B cell (primary cell): ENCODE data around the gene TRABD. TPM values are rescaled to one million over a fixed set of nuclear protein-coding genes. Genes with fewer than 3 reads are reported as not detected.
A peak's percentile ranks its signal among the peaks of the same experiment; 100 is the strongest.

Experiments used
- ATAC-seq: fragments of 200-7000 bp; cut with Tn5 transposase; one replicate; pipeline ENCODE4 v1.10.0; 2021; ENCODE audit warnings: low read depth, mild to moderate bottlenecking, moderate number of reproducible peaks, moderate library complexity
- CTCF ChIA-PET: fragments of 350-600 bp; sonication (Branson Sonifier 250); formaldehyde crosslinking; loops from one replicate; lab custom pipeline; 2021; ENCODE audit warnings: antibody characterized with exemption, inconsistent platforms; lab: Charles Lee
- POLR2A ChIA-PET: fragments of 350-600 bp; sonication (Branson Sonifier 250); formaldehyde crosslinking; loops from one replicate; lab custom pipeline; 2021; ENCODE audit warnings: antibody characterized with exemption; lab: Charles Lee
- DNase-seq: peaks from one replicate; pipeline ENCODE4 v3.0.0; 2013
- H2AFZ ChIP-seq: 2 replicates; pipeline ENCODE4 v1.6.1; 2012; ENCODE audit warnings: mild to moderate bottlenecking, low read depth, low read length; ENCODE audit not compliant: insufficient read depth, poor library complexity, severe bottlenecking
- H3K27ac ChIP-seq, 2 donors: 1 replicate in 1 of 2; 2 replicates in 1 of 2; pipeline ENCODE4 v1.5.1; 2012 to 2013; ENCODE audit warnings: low read length in 2 of 2, mild to moderate bottlenecking in 2 of 2, moderate library complexity in 1 of 2
- H3K27me3 ChIP-seq, 4 experiments: fragments of 200-600 bp in 1 of 4; sonication (generic) in 1 of 4; replicated peaks in 1 of 4; 1 replicate in 2 of 4; 2 replicates in 2 of 4; pipeline versions ENCODE4 v1.6.1 to v1.7.0; 2013 to 2016; ENCODE audit warnings: low read length in 3 of 4, mild to moderate bottlenecking in 2 of 4, mixed read lengths in 1 of 4, moderate library complexity in 1 of 4; ENCODE audit not compliant: insufficient read depth in 4 of 4, control insufficient read depth in 3 of 4; ENCODE audit errors: control extremely low read depth in 1 of 4
- H3K36me3 ChIP-seq, 2 experiments: replicated peaks in 1 of 2; 1 replicate in 1 of 2; 2 replicates in 1 of 2; pipeline versions ENCODE4 v1.6.1 to v1.7.1; 2013; ENCODE audit warnings: low read length in 1 of 2; ENCODE audit not compliant: insufficient read depth in 2 of 2, control insufficient read depth in 1 of 2; ENCODE audit errors: control extremely low read depth in 1 of 2, extremely low read depth in 1 of 2
- H3K4me1 ChIP-seq, 2 donors: fragments of 200-600 bp in 1 of 2; sonication (generic) in 1 of 2; 1 replicate in 1 of 2; 2 replicates in 1 of 2; pipeline versions ENCODE4 v1.5.1 to v1.6.1; 2013 to 2017; ENCODE audit warnings: low read length in 2 of 2; ENCODE audit not compliant: control insufficient read depth in 2 of 2, insufficient read depth in 2 of 2
- H3K4me2 ChIP-seq: replicated peaks from 2 replicates; pipeline ENCODE3; 2012; ENCODE audit warnings: mild to moderate bottlenecking, low read depth, low read length; ENCODE audit not compliant: poor library complexity, severe bottlenecking
- H3K4me3 ChIP-seq, 5 experiments: fragments of 200-600 bp in 1 of 5; sonication (generic) in 1 of 5; 1 replicate in 3 of 5; 2 replicates in 2 of 5; pipeline versions ENCODE4 v1.5.1 to v1.7.0; 2011 to 2016; ENCODE audit warnings: low read length in 4 of 5, mild to moderate bottlenecking in 4 of 5, low read depth in 2 of 5, control low read depth in 1 of 5, moderate library complexity in 1 of 5; ENCODE audit not compliant: insufficient read depth in 1 of 5; ENCODE audit errors: control extremely low read depth in 1 of 5, extremely low read depth in 1 of 5
- H3K79me2 ChIP-seq: fragments of 200-600 bp; sonication (generic); one replicate; pipeline ENCODE4 v1.6.0; 2016; ENCODE audit warnings: low read length; ENCODE audit not compliant: control insufficient read depth, insufficient read depth
- H3K9ac ChIP-seq: fragments of 200-600 bp; sonication (generic); 2 replicates; pipeline ENCODE4 v1.6.1; 2017; ENCODE audit warnings: mild to moderate bottlenecking, low read length, moderate library complexity
- H3K9me3 ChIP-seq, 3 donors: one replicate each; pipeline versions ENCODE4 v1.6.1 to v1.7.1; 2013; ENCODE audit warnings: low read length in 2 of 3; ENCODE audit not compliant: control insufficient read depth in 2 of 3, insufficient read depth in 1 of 3; ENCODE audit errors: control extremely low read depth in 1 of 3
- H4K20me1 ChIP-seq: 2 replicates; pipeline ENCODE4 v1.6.0; 2012; ENCODE audit warnings: mild to moderate bottlenecking, low read length; ENCODE audit not compliant: insufficient read depth, control insufficient read depth, poor library complexity, severe bottlenecking
- H3K27ac Mint-ChIP-seq: one replicate; pipeline ENCODE4 v1.8.0; 2021; ENCODE audit warnings: mixed read lengths
- H3K27me3 Mint-ChIP-seq: one replicate; pipeline ENCODE4 v1.8.0; 2021; ENCODE audit warnings: mixed read lengths
- H3K4me1 Mint-ChIP-seq: one replicate; pipeline ENCODE4 v1.8.0; 2021; ENCODE audit warnings: mixed read lengths
- H3K4me3 Mint-ChIP-seq: one replicate; pipeline ENCODE4 v1.8.0; 2021; ENCODE audit warnings: mixed read lengths
- H3K9me3 Mint-ChIP-seq: one replicate; pipeline ENCODE4 v1.8.0; 2022; ENCODE audit warnings: mixed read lengths; ENCODE audit not compliant: insufficient read depth
- CTCF ChIP-seq: fragments of 200-600 bp; IDR thresholded peaks from one replicate; pipeline ENCODE4 v1.8.0; 2022; ENCODE audit warnings: antibody characterized with exemption, mild to moderate bottlenecking
- EZH2 ChIP-seq: IDR thresholded peaks from 2 replicates; pipeline ENCODE4 v1.6.1; 2012; ENCODE audit warnings: borderline replicate concordance, low read depth, mild to moderate bottlenecking, moderate library complexity, low read length; ENCODE audit not compliant: insufficient read depth, poor library complexity, severe bottlenecking
- WGBS: methylation state at CpG from one replicate; pipeline ENCODE4 v1.1.5; 2013; ENCODE audit warnings: missing lambda C conversion rate; ENCODE audit not compliant: insufficient coverage; 5-methylcytosine and 5-hydroxymethylcytosine counted together
- intact Hi-C: fragments of 100-400 bp; cut with micrococcal nuclease; formaldehyde crosslinking; loops from one replicate; pipeline ENCODE4 v1.10.0; 2022
- polyA plus RNA-seq: library from polyadenylated mRNA; depleted of rRNA; stranded (reverse); fragments of >200 nt; gene quantifications from 2 replicates; pipeline ENCODE4 v1.2.3, GENCODE V29; 2012
- total RNA-seq, 2 donors: library from RNA; stranded (reverse); fragments of 120-200 nt in 1 of 2; gene quantifications; 1 replicate in 1 of 2; 2 replicates in 1 of 2; pipeline versions ENCODE4 v1.2.3 to v1.2.4, GENCODE V29; 2013 to 2022

TRABD gene
- total and polyA plus RNA-seq, 2 donors (not counting 1 experiment from before 2014, with no cell fraction given) = 164 to 200 TPM

GRCh38 chr22:50194037-50194805 lies 8.5 kb downstream of the TRABD start:
- Histone ChIP-seq H3K36me3 (peaks cover 0 to 27% of the 10 kb centered on the region in 2 experiments), H3K9me3 (peaks cover 0 to 2% (median 0%) of the 10 kb centered on the region in 3 donors), H3K27me3 (no peaks in the 10 kb centered on the region), H3K4me1 (peaks cover 60 to 71% of the 10 kb centered on the region in 2 donors), H3K4me2 (peak overlapping the region; percentile 98), H3K27ac (no peak overlapping the region), H4K20me1 (peaks cover 7% of the 10 kb centered on the region), H3K79me2 (peaks cover 19% of the 10 kb centered on the region), H3K9ac (no peak overlapping the region), H3K4me3 (no peak overlapping the region), H2AFZ (no peak overlapping the region)
- WGBS = 90% methylated on average over 36 of the region's 44 CpGs
- POLR2A ChIA-PET = interaction anchor here (1.2 kb wide), 1 partner anchor 21 kb away, joined by 3 read pairs; no protein-coding TSS in a partner anchor
- intact Hi-C loops = loop anchor here (5.0 kb wide), 1 partner anchor 342 kb away; the partner anchor contains the start of gene ZBED4
- TF ChIP-seq EZH2 (no peak), CTCF (no peak)
- Mint-ChIP-seq H3K9me3 (no peaks in the 10 kb centered on the region), H3K27me3 (no peaks in the 10 kb centered on the region), H3K4me1 (peaks cover 44% of the 10 kb centered on the region), H3K4me3 (peak overlapping the region; percentile 78), H3K27ac (peak overlapping the region; percentile 79)
- DNase-seq (peak; percentile 29), ATAC-seq (no peak)
- CTCF ChIA-PET = interaction anchor here (1.1 to 2.2 kb wide), 4 partner anchors 12 to 46 kb away, joined by 3 to 7 read pairs (median 4); no protein-coding TSS in a partner anchor

- peak overlapping the region; percentile 37 for H3K27ac Mint-ChIP-seq
- Histone ChIP-seq H3K9me3 (peaks cover 0 to 2% (median 0%) of the 10 kb centered on the region in 3 donors), H3K79me2 (peaks cover 28% of the 10 kb centered on the region), H3K4me1 (peaks cover 50 to 60% of the 10 kb centered on the region in 2 donors), H4K20me1 (peaks cover 7% of the 10 kb centered on the region), H3K27me3 (no peaks in the 10 kb centered on the region), H3K4me3 (no peak overlapping the region), H3K27ac (no peak overlapping the region), H2AFZ (no peak overlapping the region), H3K36me3 (peaks cover 0 to 27% of the 10 kb centered on the region in 2 experiments), H3K4me2 (no peak overlapping the region), H3K9ac (no peak overlapping the region)
- CTCF ChIA-PET = no interaction called here
- no peak for TF ChIP-seq CTCF
- TF ChIP-seq EZH2 = no peak
- WGBS = 95% methylated on average over 12 of the region's 18 CpGs
- no peak overlapping the region for H3K4me3 Mint-ChIP-seq
- H3K27me3 Mint-ChIP-seq = no peaks in the 10 kb centered on the region
- H3K9me3 Mint-ChIP-seq = no peaks in the 10 kb centered on the region
- POLR2A ChIA-PET = interaction anchor here (0.6 to 1.5 kb wide), 3 partner anchors 9 to 275 kb away, joined by 3 to 5 read pairs (median 3); no protein-coding TSS in a partner anchor
- peaks cover 36% of the 10 kb centered on the region for H3K4me1 Mint-ChIP-seq
- DNase-seq (peak; percentile 25), ATAC-seq (no peak)
- intact Hi-C loops = no loop called here
These were observed 10.5 kb downstream of the TRABD start for GRCh38 chr22:50196256-50196655.
